ENCODE measurements around the gene DCST2. TPM values are rescaled to one million over a fixed set of nuclear protein-coding genes. Genes with fewer than 3 reads are reported as not detected.

DCST2 gene
- total and polyA plus RNA-seq, 2 of the 8 experiments (the other 6 are each of a cell fraction or from before 2014, with no cell fraction given) = 0.43 to 2.1 TPM

- Histone ChIP-seq H3K79me1 (ENCODE audit: low read depth, low read length) (peaks cover 18% of the 10 kb centered on the region), H3K79me2 (ENCODE audit: control insufficient read depth in 1 of 2, insufficient read depth in 2 of 2, low read length in 2 of 2) (peaks cover 0 to 38% of the 10 kb centered on the region in 2 experiments; a peak in 3 of 4 replicates), H4K20me1 (replicated peaks in 1 of 2; ENCODE audit: control insufficient read depth in 1 of 2, insufficient read depth in 2 of 2, low read length in 2 of 2) (peaks cover 0 to 12% of the 10 kb centered on the region in 2 experiments)
Observed at GRCh38 chr1:155011004-155011416, 22.6 kb downstream of the DCST2 start.

More at GRCh38 chr1:155011004-155011416, 22.6 kb downstream of the DCST2 start:
- Histone ChIP-seq H2BK20ac (ENCODE audit: low read length) (no peak overlapping the region), H3K23me2 (ENCODE audit: low read depth, low read length) (no peaks in the 10 kb centered on the region; the same call in 1 of the 2 replicates), H2AFZ (ENCODE audit: low read length) (no peak overlapping the region), H3K27ac (ENCODE audit: low read depth, low read length) (no peak overlapping the region), H3K4me3 (ENCODE audit: extremely low read depth in 1 of 4, insufficient read depth in 2 of 4, low read depth in 3 of 4, low read length in 4 of 4) (no peak overlapping the region), H3K56ac (replicated peaks; ENCODE audit: insufficient read length, low read depth, low read length) (no peak overlapping the region), H3K9me3 (ENCODE audit: insufficient read depth in 2 of 2, low read depth in 1 of 2, low read length in 1 of 2) (no peaks in the 10 kb centered on the region), H3K27me3 (replicated peaks in 1 of 4; ENCODE audit: control insufficient read depth in 3 of 4, extremely low read depth in 1 of 4, insufficient read depth in 3 of 4, low read length in 3 of 4) (no peaks in the 10 kb centered on the region), H2AK5ac (ENCODE audit: low read depth, low read length) (0 out of 2 replicates have a peak overlapping the region, but pooled peaks have one; percentile 33), H3K4ac (replicated peaks; ENCODE audit: insufficient read length, low read depth, low read length) (peak overlapping the region; percentile 72), H2BK5ac (ENCODE audit: low read depth, low read length) (no peak overlapping the region), H2BK15ac (ENCODE audit: low read length) (no peak overlapping the region), H3K4me2 (ENCODE audit: insufficient read depth in 1 of 2, low read depth in 2 of 2, low read length in 2 of 2) (no peak overlapping the region), H2BK12ac (ENCODE audit: low read depth, low read length) (no peak overlapping the region), H4K5ac (ENCODE audit: insufficient read length, low read depth, low read length) (no peak overlapping the region), H3K4me1 (replicated peaks in 1 of 4; ENCODE audit: control insufficient read depth in 3 of 4, insufficient read depth in 4 of 4, low read length in 3 of 4) (peaks cover 8 to 47% (median 32%) of the 10 kb centered on the region in 4 experiments), H3K9ac (replicated peaks in 1 of 4; ENCODE audit: extremely low read depth in 1 of 4, low read depth in 3 of 4, low read length in 3 of 4) (no peak overlapping the region), H3K36me3 (ENCODE audit: control insufficient read depth in 2 of 4, insufficient read depth in 4 of 4, low read length in 3 of 4) (peaks cover 0 to 20% (median 12%) of the 10 kb centered on the region in 4 experiments; a peak in 6 of 8 replicates), H4K8ac (ENCODE audit: extremely low read depth, insufficient read depth, low read length) (no peak overlapping the region), H3K14ac (ENCODE audit: insufficient read length) (no peak overlapping the region), H3K23ac (ENCODE audit: insufficient read length) (no peak overlapping the region), H3K18ac (ENCODE audit: extremely low read depth, low read length) (no peak overlapping the region), H2BK120ac (replicated peaks; ENCODE audit: low read depth, low read length) (no peak overlapping the region), H4K91ac (replicated peaks; ENCODE audit: insufficient read length, low read length) (peak overlapping the region; percentile 48)
- TF ChIP-seq RXRA (IDR thresholded peaks at IDR 0.05; ENCODE audit: insufficient read depth, low read depth, low read length) (no peak), BRCA1 (IDR thresholded peaks at IDR 0.05; ENCODE audit: low read depth, low read length) (no peak), TAF1 (IDR thresholded peaks at IDR 0.05; ENCODE audit: low read depth, low read length) (no peak), E2F6 (IDR thresholded peaks at IDR 0.05) (no peak), KDM1A (IDR thresholded peaks at IDR 0.05; ENCODE audit: borderline replicate concordance, low read length) (no peak), KDM5A (IDR thresholded peaks at IDR 0.05; ENCODE audit: low read length) (no peak), ATF3 (IDR thresholded peaks at IDR 0.05; ENCODE audit: insufficient read depth, low read depth, low read length) (no peak), SIX5 (IDR thresholded peaks at IDR 0.05; ENCODE audit: low read depth, low read length) (no peak)
- no peak for DNase-seq (ENCODE audit: low read depth in 1 of 2, low spot score in 2 of 2)
- POLR2A ChIA-PET (ENCODE audit: partially characterized antibody) = interaction anchor here (3.6 to 14.8 kb wide), 4 partner anchors 6 to 39 kb away, joined by 17 to 128 read pairs (median 74); partner anchors contain the start of genes CKS1B, FLAD1, LENEP and SHC1
- CTCF ChIA-PET (ENCODE audit: partially characterized antibody) = interaction anchor here (1.4 to 18.6 kb wide), 3 partner anchors 13 to 104 kb away, joined by 3 to 354 read pairs (median 258); partner anchors contain the start of genes ADAM15, LENEP and ZBTB7B
- no peak for FAIRE-seq
- 75% methylated on average over 5 of the region's 5 CpGs; no CpG with 5 or more reads in 1 of the 2 experiments for WGBS, 2 experiments (ENCODE audit: extremely low coverage in 1 of 2, insufficient coverage in 1 of 2, insufficient read length in 1 of 2, insufficient replicate concordance in 2 of 2, low coverage in 1 of 2, low lambda C conversion rate in 2 of 2, missing lambda C conversion rate in 1 of 2)

Measured in H1 (cell line).